Uterus (tissue), 2 donors: ENCODE measurements around the gene KCNMA1.

Experiments
- POLR2A ChIP-seq, 2 donors: fragments of 450-650 bp; IDR thresholded peaks; one replicate each; pipeline ENCODE4 v1.6.1; 2016; ENCODE audit warnings: antibody characterized with exemption in 2 of 2, mild to moderate bottlenecking in 1 of 2, moderate library complexity in 1 of 2
- TF ChIP-seq, protein P1 (sequence below), 4 experiments: fragments of 200-600 bp in 2 of 4; fragments of 450-650 bp in 2 of 4; sonication (generic) in 2 of 4; IDR thresholded peaks; one replicate each; pipeline ENCODE4 v1.5.1; 2016 to 2019; ENCODE audit warnings: antibody characterized with exemption in 4 of 4, mild to moderate bottlenecking in 2 of 4, moderate library complexity in 1 of 4

DNA sequence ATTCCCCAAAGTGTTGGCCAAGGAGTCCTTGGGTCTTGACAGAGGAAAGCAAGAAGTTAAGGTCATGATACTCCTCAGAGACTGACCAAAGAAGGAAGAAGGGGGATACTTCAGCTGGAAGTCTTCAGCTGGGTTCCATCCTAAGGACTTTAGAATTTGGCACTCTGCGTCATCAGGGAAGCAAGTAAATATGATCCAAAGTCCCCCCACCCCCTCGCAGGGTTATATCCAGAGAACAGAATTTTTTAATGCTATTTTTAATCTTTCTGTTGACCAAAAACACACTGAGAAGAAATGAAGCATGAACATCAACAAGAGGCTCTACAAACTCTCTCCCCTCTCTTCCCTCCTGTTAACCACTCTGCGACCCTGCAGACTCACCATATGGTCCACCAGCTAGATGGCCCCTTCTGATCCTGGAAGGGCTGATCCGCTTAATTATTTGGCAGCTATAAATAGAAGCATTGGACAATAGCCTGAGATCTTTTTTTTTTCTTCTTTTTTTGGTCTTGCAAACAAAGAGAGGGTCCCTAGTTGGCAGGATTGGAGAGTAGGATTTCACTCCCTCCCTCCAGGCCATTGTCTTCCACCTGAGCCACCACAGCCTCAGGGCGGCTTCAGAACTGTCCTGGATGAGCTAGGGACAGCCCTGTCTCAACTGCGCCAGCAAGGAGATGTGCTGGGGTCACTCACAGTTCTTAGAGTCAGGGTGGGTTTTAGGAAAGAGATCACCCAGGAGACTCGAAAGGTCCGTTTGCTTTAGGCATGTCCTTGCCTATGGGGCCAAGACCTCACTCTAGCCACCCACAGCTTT is 196.0 kb downstream of the KCNMA1 start:
- TF ChIP-seq, protein P1, sequence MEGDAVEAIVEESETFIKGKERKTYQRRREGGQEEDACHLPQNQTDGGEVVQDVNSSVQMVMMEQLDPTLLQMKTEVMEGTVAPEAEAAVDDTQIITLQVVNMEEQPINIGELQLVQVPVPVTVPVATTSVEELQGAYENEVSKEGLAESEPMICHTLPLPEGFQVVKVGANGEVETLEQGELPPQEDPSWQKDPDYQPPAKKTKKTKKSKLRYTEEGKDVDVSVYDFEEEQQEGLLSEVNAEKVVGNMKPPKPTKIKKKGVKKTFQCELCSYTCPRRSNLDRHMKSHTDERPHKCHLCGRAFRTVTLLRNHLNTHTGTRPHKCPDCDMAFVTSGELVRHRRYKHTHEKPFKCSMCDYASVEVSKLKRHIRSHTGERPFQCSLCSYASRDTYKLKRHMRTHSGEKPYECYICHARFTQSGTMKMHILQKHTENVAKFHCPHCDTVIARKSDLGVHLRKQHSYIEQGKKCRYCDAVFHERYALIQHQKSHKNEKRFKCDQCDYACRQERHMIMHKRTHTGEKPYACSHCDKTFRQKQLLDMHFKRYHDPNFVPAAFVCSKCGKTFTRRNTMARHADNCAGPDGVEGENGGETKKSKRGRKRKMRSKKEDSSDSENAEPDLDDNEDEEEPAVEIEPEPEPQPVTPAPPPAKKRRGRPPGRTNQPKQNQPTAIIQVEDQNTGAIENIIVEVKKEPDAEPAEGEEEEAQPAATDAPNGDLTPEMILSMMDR (IDR thresholded peaks at IDR 0.05), result no peak
- TF ChIP-seq POLR2A (IDR thresholded peaks at IDR 0.05), result no peak
